HepG2 (cell line): Measurements from ENCODE around the gene COMMD10.

Experiments used
- ESRRA ChIP-seq: sonication (generic); formaldehyde crosslinking; IDR thresholded peaks from 2 replicates; pipeline ENCODE4 v1.5.1; 2020; ENCODE audit warnings: mild to moderate bottlenecking, low read depth, missing genetic modification reagents
- RFX5 ChIP-seq: IDR thresholded peaks from 2 replicates; pipeline ENCODE4 v1.6.1; 2011; ENCODE audit warnings: low read depth, low read length, improper control_type of control experiment

GRCh38 chr5:116299746-116300640, 215.2 kb downstream of the COMMD10 start:
- TF ChIP-seq ESRRA (CRISPR knock-in tag) (no peak), RFX5 (no peak)
